Measurements from ENCODE around the gene TM9SF3. TPM values are rescaled to one million over a fixed set of nuclear protein-coding genes. Genes with fewer than 3 reads are reported as not detected.

Gene TM9SF3
- total RNA-seq, 1 experiment from 2014 or later = 79.3 TPM

DNA sequence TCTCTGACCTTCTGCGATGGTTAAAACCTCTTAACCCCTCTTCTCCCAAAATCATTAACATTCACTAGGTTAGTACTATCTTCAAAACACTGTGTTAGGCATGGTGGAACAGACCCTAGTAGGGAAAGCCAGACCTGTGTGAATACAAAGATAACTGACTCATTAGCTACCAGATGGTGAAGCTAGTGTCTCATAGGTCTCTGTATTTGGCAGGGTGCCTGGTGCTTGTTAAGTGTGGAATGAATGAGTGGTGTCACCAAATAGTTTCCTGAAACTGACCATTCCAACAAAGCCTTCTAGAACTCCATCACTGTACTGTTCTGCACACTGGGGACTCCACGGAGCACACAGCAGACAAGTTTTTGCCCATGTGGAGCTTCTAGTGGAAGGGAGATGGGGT is 27.7 kb upstream of the TM9SF3 start:
- ChIA-PET POLR2A (no interaction called here), CTCF (no interaction called here), RAD21 (ENCODE audit: low non-redundant PET in 1 of 2, low total read pairs in 2 of 2, uncharacterized antibody in 2 of 2, unreplicated experiment in 2 of 2) (no interaction called here)
- BruUV-seq (replicated peaks) = no TSS peak
- Histone ChIP-seq H3K27me3 (ENCODE audit: insufficient read depth, low read length) (no peaks in the 10 kb centered on the region), H3K36me3 (ENCODE audit: control insufficient read depth in 1 of 2, insufficient read depth in 2 of 2, low read length in 2 of 2) (no peaks in the 10 kb centered on the region), H4K20me1 (ENCODE audit: insufficient read depth) (no peaks in the 10 kb centered on the region), H3K4me1 (ENCODE audit: control insufficient read depth in 1 of 2, insufficient read depth in 2 of 2, low read length in 2 of 2) (peaks cover 5 to 21% of the 10 kb centered on the region in 2 experiments; a peak in 3 of 4 replicates), H3K9ac (ENCODE audit: low read length) (no peak overlapping the region), H3K4me3 (replicated peaks in 1 of 2; ENCODE audit: low read depth in 1 of 2, low read length in 2 of 2) (no peak overlapping the region), H3K27ac (ENCODE audit: low read depth, low read length) (no peak overlapping the region), H3K79me2 (ENCODE audit: insufficient read depth, low read length) (no peaks in the 10 kb centered on the region), H2AFZ (ENCODE audit: low read depth, low read length, poor library complexity, severe bottlenecking) (no peak overlapping the region), H3K9me2 (ENCODE audit: insufficient read depth) (no peaks in the 10 kb centered on the region; the same call in 1 of the 2 replicates), H3K4me2 (ENCODE audit: low read length) (0 out of 2 replicates have a peak overlapping the region, but pooled peaks have one; percentile 4), H3K9me3 (ENCODE audit: control insufficient read depth in 1 of 2, insufficient read depth in 1 of 2, low read depth in 1 of 2, low read length in 2 of 2) (no peaks in the 10 kb centered on the region)
- DNase-seq (ENCODE audit: low read depth, low spot score) (peak; percentile 23), ATAC-seq (peak; percentile 32; the same call in 1 of the 2 replicates)
- TF ChIP-seq CEBPB (IDR thresholded peaks at IDR 0.05; ENCODE audit: low read depth) = no peak
- 0 out of 2 replicates have a peak, but pooled peaks have one; percentile 20 for TF ChIP-seq FOSL1 (IDR thresholded peaks at IDR 0.05; ENCODE audit: low read depth)
- TF ChIP-seq, protein P1, sequence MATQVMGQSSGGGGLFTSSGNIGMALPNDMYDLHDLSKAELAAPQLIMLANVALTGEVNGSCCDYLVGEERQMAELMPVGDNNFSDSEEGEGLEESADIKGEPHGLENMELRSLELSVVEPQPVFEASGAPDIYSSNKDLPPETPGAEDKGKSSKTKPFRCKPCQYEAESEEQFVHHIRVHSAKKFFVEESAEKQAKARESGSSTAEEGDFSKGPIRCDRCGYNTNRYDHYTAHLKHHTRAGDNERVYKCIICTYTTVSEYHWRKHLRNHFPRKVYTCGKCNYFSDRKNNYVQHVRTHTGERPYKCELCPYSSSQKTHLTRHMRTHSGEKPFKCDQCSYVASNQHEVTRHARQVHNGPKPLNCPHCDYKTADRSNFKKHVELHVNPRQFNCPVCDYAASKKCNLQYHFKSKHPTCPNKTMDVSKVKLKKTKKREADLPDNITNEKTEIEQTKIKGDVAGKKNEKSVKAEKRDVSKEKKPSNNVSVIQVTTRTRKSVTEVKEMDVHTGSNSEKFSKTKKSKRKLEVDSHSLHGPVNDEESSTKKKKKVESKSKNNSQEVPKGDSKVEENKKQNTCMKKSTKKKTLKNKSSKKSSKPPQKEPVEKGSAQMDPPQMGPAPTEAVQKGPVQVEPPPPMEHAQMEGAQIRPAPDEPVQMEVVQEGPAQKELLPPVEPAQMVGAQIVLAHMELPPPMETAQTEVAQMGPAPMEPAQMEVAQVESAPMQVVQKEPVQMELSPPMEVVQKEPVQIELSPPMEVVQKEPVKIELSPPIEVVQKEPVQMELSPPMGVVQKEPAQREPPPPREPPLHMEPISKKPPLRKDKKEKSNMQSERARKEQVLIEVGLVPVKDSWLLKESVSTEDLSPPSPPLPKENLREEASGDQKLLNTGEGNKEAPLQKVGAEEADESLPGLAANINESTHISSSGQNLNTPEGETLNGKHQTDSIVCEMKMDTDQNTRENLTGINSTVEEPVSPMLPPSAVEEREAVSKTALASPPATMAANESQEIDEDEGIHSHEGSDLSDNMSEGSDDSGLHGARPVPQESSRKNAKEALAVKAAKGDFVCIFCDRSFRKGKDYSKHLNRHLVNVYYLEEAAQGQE (IDR thresholded peaks at IDR 0.05; ENCODE audit: low read depth) = no peak
- TF ChIP-seq CBX3 (IDR thresholded peaks at IDR 0.05; ENCODE audit: low read depth) = peak; percentile 22; the same call in 1 of the 2 replicates
- no peak for TF ChIP-seq YY1 (IDR thresholded peaks at IDR 0.05; ENCODE audit: extremely low read depth, insufficient replicate concordance, low read depth, low read length)
- no peak for TF ChIP-seq ZNF274 (IDR thresholded peaks at IDR 0.05; ENCODE audit: low read depth, low read length)
- intact Hi-C loops (cut with micrococcal nuclease) = no loop called here

DNA sequence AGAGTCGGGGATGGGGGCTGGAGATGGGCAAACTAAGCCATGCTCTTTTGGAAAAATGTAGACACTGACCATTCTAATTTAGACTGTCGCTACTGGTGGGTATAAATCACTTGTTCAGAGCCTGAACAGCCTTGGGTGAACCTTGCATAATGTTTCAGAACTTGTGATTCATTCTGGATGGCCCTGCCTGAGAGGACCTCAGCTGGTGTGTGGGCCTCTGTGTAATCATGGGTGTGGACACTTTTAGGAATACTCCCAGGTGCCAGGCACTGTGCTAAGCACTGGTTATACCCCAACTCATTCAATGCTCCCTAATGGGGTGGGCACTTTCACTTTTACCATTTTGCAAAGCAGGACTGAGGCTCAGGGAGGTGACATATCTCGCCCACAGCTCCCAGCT is 26.8 kb upstream of the TM9SF3 start:
- Histone ChIP-seq H3K9me2 (ENCODE audit: insufficient read depth) (no peaks in the 10 kb centered on the region; the same call in 1 of the 2 replicates), H3K9me3 (ENCODE audit: control insufficient read depth in 1 of 2, insufficient read depth in 1 of 2, low read depth in 1 of 2, low read length in 2 of 2) (no peaks in the 10 kb centered on the region), H3K4me1 (ENCODE audit: control insufficient read depth in 1 of 2, insufficient read depth in 2 of 2, low read length in 2 of 2) (peaks cover 5 to 21% of the 10 kb centered on the region in 2 experiments; a peak in 3 of 4 replicates), H3K79me2 (ENCODE audit: insufficient read depth, low read length) (no peaks in the 10 kb centered on the region), H3K27me3 (ENCODE audit: insufficient read depth, low read length) (no peaks in the 10 kb centered on the region), H3K4me3 (replicated peaks in 1 of 2; ENCODE audit: low read depth in 1 of 2, low read length in 2 of 2) (no peak overlapping the region), H3K36me3 (ENCODE audit: control insufficient read depth in 1 of 2, insufficient read depth in 2 of 2, low read length in 2 of 2) (no peaks in the 10 kb centered on the region), H3K4me2 (ENCODE audit: low read length) (no peak overlapping the region), H3K27ac (ENCODE audit: low read depth, low read length) (no peak overlapping the region), H4K20me1 (ENCODE audit: insufficient read depth) (no peaks in the 10 kb centered on the region), H2AFZ (ENCODE audit: low read depth, low read length, poor library complexity, severe bottlenecking) (no peak overlapping the region), H3K9ac (ENCODE audit: low read length) (no peak overlapping the region)
- RAD21 ChIA-PET (ENCODE audit: low non-redundant PET in 1 of 2, low total read pairs in 2 of 2, uncharacterized antibody in 2 of 2, unreplicated experiment in 2 of 2) = no interaction called here
- POLR2A ChIA-PET = no interaction called here
- TF ChIP-seq SRF (IDR thresholded peaks at IDR 0.05; ENCODE audit: low read depth) (no peak), TCF7L2 (IDR thresholded peaks at IDR 0.05; ENCODE audit: borderline replicate concordance, extremely low read depth, insufficient read depth, insufficient read length) (no peak)
- no TSS peak for BruUV-seq (replicated peaks)
- ATAC-seq (no peak), DNase-seq (ENCODE audit: low read depth, low spot score) (no peak)
- CTCF ChIA-PET = no interaction called here
- intact Hi-C loops (cut with micrococcal nuclease) = no loop called here

Data from HCT116 (cell line).